NCI-H345 treated with DMSO at 0.1 percent for 48 hours (cell line): ENCODE data around the gene SRBD1.

ENCODE experiments used
- DNase-seq: peaks from one replicate; lab custom pipeline; 2025; ENCODE audit not compliant: unreplicated experiment; lab: John Stamatoyannopoulos, UW

SRBD1 gene

GRCh38 chr2:45596761-45597160 is 14.3 kb downstream of the SRBD1 start:
- DNase-seq = no peak

GRCh38 chr2:45595721-45596435 is 15.2 kb downstream of the SRBD1 start:
- no peak for DNase-seq

GRCh38 chr2:45591073-45591472 is 20.0 kb downstream of the SRBD1 start:
- no peak for DNase-seq

- DNase-seq = no peak
Measured at GRCh38 chr2:45588158-45588829, 22.8 kb downstream of the SRBD1 start.

- no peak for DNase-seq
Measured at GRCh38 chr2:45586600-45586999, 24.5 kb downstream of the SRBD1 start.

GRCh38 chr2:45585267-45585861 is 25.7 kb downstream of the SRBD1 start:
- no peak for DNase-seq

- DNase-seq = no peak
Measured at GRCh38 chr2:45583977-45584376, 27.1 kb downstream of the SRBD1 start.

- no peak for DNase-seq
Measured at GRCh38 chr2:45582522-45582921, 28.5 kb downstream of the SRBD1 start.

- no peak for DNase-seq
Measured at GRCh38 chr2:45578056-45578843, 32.8 kb downstream of the SRBD1 start.

- no peak for DNase-seq
Measured at GRCh38 chr2:45577441-45577840, 33.6 kb downstream of the SRBD1 start.

- DNase-seq = no peak
Measured at GRCh38 chr2:45575881-45576280, 35.2 kb downstream of the SRBD1 start.

- no peak for DNase-seq
Measured at GRCh38 chr2:45572979-45573378, 38.1 kb downstream of the SRBD1 start.

- DNase-seq = no peak
Measured at GRCh38 chr2:45571940-45572339, 39.1 kb downstream of the SRBD1 start.

GRCh38 chr2:45570671-45571334 is 40.3 kb downstream of the SRBD1 start:
- no peak for DNase-seq

- DNase-seq = no peak
Measured at GRCh38 chr2:45568935-45569334, 42.1 kb downstream of the SRBD1 start.

GRCh38 chr2:45567974-45568789 is 42.9 kb downstream of the SRBD1 start:
- DNase-seq = no peak

GRCh38 chr2:45567288-45567963 is 43.6 kb downstream of the SRBD1 start:
- no peak for DNase-seq

- no peak for DNase-seq
Measured at GRCh38 chr2:45559436-45559835, 51.6 kb downstream of the SRBD1 start.

GRCh38 chr2:45554742-45555140 is 56.3 kb downstream of the SRBD1 start:
- no peak for DNase-seq
